Neural progenitor cell (in vitro differentiated cells): ENCODE data around the gene PYROXD2. TPM values are rescaled to one million over a fixed set of nuclear protein-coding genes. Genes with fewer than 3 reads are reported as not detected.
A peak's percentile ranks its signal among the peaks of the same experiment; 100 is the strongest.

Experiments used
- DNase-seq: peaks from one replicate; pipeline ENCODE4 v3.0.0-alpha.2; 2016; ENCODE audit warnings: low spot score
- H2AFZ ChIP-seq: fragments of 200-600 bp; sonication (generic); replicated peaks from 2 replicates; pipeline ENCODE4 v1.6.1; 2016; ENCODE audit warnings: antibody characterized with exemption
- H3F3A ChIP-seq: fragments of 200-600 bp; sonication (generic); 2 replicates; pipeline ENCODE4 v1.6.1; 2016; ENCODE audit warnings: antibody characterized with exemption, low read depth
- H3K27ac ChIP-seq: fragments of 200-600 bp; sonication (generic); 2 replicates; pipeline ENCODE4 v1.5.1; 2016; ENCODE audit warnings: mild to moderate bottlenecking
- H3K27me3 ChIP-seq: fragments of 200-600 bp; sonication (generic); 2 replicates; pipeline ENCODE4 v1.6.1; 2016; ENCODE audit warnings: mild to moderate bottlenecking, moderate library complexity
- H3K36me3 ChIP-seq: fragments of 200-600 bp; sonication (generic); 2 replicates; pipeline ENCODE4 v1.5.1; 2016
- H3K4me1 ChIP-seq: fragments of 200-600 bp; sonication (generic); 2 replicates; pipeline ENCODE4 v1.6.1; 2016; ENCODE audit warnings: mixed run types
- H3K4me2 ChIP-seq: fragments of 200-600 bp; sonication (generic); 2 replicates; pipeline ENCODE4 v1.6.1; 2016
- H3K4me3 ChIP-seq: fragments of 200-600 bp; sonication (generic); 2 replicates; pipeline ENCODE4 v1.5.1; 2016
- H3K79me2 ChIP-seq: fragments of 200-600 bp; sonication (generic); 2 replicates; pipeline ENCODE4 v1.6.1; 2016; ENCODE audit warnings: low read depth
- H3K9ac ChIP-seq: fragments of 200-600 bp; sonication (generic); 2 replicates; pipeline ENCODE4 v1.6.1; 2016
- H3K9me3 ChIP-seq: fragments of 200-600 bp; sonication (generic); 2 replicates; pipeline ENCODE4 v1.5.1; 2016; ENCODE audit warnings: low read depth
- H4K20me1 ChIP-seq: fragments of 200-600 bp; sonication (generic); 2 replicates; pipeline ENCODE4 v1.6.1; 2016; ENCODE audit warnings: low read depth
- H3K27ac Mint-ChIP-seq: 3 replicates; pipeline ENCODE4 v1.8.0; 2021; ENCODE audit warnings: mixed read lengths
- H3K27me3 Mint-ChIP-seq: 2 replicates; pipeline ENCODE4 v1.8.0; 2022; ENCODE audit warnings: low read depth, mild to moderate bottlenecking, inconsistent platforms, moderate library complexity, mixed read lengths; ENCODE audit not compliant: insufficient read depth
- H3K36me3 Mint-ChIP-seq: 3 replicates; pipeline ENCODE4 v1.8.0; 2021; ENCODE audit warnings: mixed read lengths
- H3K4me1 Mint-ChIP-seq: 3 replicates; pipeline ENCODE4 v1.8.0; 2021; ENCODE audit warnings: mixed read lengths
- H3K4me3 Mint-ChIP-seq: 3 replicates; pipeline ENCODE4 v1.8.0; 2021; ENCODE audit warnings: mild to moderate bottlenecking, moderate library complexity, mixed read lengths
- H3K9me3 Mint-ChIP-seq: 3 replicates; pipeline ENCODE4 v1.8.0; 2020; ENCODE audit warnings: mixed read lengths
- EZH2 ChIP-seq: fragments of 200-600 bp; sonication (generic); IDR thresholded peaks from 2 replicates; pipeline ENCODE4 v1.6.1; 2017; ENCODE audit warnings: antibody characterized with exemption, mild to moderate bottlenecking, moderate library complexity
- EZH2phosphoT487 ChIP-seq: fragments of 200-600 bp; sonication (generic); IDR thresholded peaks from 2 replicates; pipeline ENCODE4 v1.6.1; 2017; ENCODE audit warnings: antibody characterized with exemption
- total RNA-seq: library from RNA; depleted of rRNA; stranded (reverse); fragments of >200 nt; gene quantifications from 2 replicates; pipeline ENCODE4 v1.2.3, GENCODE V29; 2015; ENCODE audit warnings: low replicate concordance
- TF ChIP-seq, protein P1 (sequence below): fragments of 200-600 bp; sonication (generic); IDR thresholded peaks from 2 replicates; pipeline ENCODE4 v1.5.1; 2017; ENCODE audit warnings: antibody characterized with exemption, mild to moderate bottlenecking

Gene PYROXD2
- total RNA-seq, 1 donor from 2014 or later = 10.5 TPM

DNA sequence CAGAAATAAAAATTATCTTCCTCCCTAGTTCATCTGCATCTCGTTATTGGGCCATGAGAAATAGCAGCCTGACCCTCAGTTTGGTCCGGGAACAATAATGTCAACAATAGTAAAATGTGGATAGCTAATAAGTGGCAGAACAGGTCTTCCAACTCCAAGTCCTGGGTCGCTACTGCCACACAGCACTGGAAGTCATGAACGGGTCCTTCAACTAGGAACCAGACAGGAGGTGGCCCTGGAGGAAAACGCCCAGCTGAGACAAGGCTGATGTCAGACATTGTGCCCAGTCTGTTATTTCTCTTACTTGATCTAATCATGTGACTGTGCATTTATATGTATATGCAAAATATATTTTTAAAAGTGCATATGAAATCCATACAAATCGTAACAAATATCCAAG, 51.8 kb downstream of the PYROXD2 start:
- Mint-ChIP-seq H3K27me3 (peaks cover 4% of the 10 kb centered on the region), H3K4me3 (no peak overlapping the region), H3K27ac (no peak overlapping the region), H3K4me1 (peaks cover 19% of the 10 kb centered on the region), H3K9me3 (no peaks in the 10 kb centered on the region), H3K36me3 (no peaks in the 10 kb centered on the region)
- Histone ChIP-seq H3K36me3 (no peaks in the 10 kb centered on the region), H3F3A (no peaks in the 10 kb centered on the region), H2AFZ (no peak overlapping the region), H3K9me3 (no peaks in the 10 kb centered on the region), H3K27ac (no peak overlapping the region), H3K4me3 (no peak overlapping the region), H3K9ac (no peak overlapping the region), H3K27me3 (no peaks in the 10 kb centered on the region), H3K79me2 (no peaks in the 10 kb centered on the region), H3K4me2 (no peak overlapping the region), H3K4me1 (no peaks in the 10 kb centered on the region), H4K20me1 (no peaks in the 10 kb centered on the region)
- no peak for TF ChIP-seq EZH2
- no peak for TF ChIP-seq EZH2phosphoT487
- TF ChIP-seq, protein P1, sequence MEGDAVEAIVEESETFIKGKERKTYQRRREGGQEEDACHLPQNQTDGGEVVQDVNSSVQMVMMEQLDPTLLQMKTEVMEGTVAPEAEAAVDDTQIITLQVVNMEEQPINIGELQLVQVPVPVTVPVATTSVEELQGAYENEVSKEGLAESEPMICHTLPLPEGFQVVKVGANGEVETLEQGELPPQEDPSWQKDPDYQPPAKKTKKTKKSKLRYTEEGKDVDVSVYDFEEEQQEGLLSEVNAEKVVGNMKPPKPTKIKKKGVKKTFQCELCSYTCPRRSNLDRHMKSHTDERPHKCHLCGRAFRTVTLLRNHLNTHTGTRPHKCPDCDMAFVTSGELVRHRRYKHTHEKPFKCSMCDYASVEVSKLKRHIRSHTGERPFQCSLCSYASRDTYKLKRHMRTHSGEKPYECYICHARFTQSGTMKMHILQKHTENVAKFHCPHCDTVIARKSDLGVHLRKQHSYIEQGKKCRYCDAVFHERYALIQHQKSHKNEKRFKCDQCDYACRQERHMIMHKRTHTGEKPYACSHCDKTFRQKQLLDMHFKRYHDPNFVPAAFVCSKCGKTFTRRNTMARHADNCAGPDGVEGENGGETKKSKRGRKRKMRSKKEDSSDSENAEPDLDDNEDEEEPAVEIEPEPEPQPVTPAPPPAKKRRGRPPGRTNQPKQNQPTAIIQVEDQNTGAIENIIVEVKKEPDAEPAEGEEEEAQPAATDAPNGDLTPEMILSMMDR = no peak
- no peak for DNase-seq

GRCh38 chr10:98361131-98362025, 53.6 kb downstream of the PYROXD2 start:
- no peak overlapping the region for H3K4me3 Mint-ChIP-seq
- H3K36me3 Mint-ChIP-seq = no peaks in the 10 kb centered on the region
- Histone ChIP-seq H3K36me3 (no peaks in the 10 kb centered on the region), H3K27me3 (no peaks in the 10 kb centered on the region), H3F3A (no peaks in the 10 kb centered on the region), H3K79me2 (no peaks in the 10 kb centered on the region), H3K4me1 (no peaks in the 10 kb centered on the region), H4K20me1 (no peaks in the 10 kb centered on the region), H3K4me3 (no peak overlapping the region), H3K9me3 (no peaks in the 10 kb centered on the region), H3K9ac (no peak overlapping the region), H3K4me2 (no peak overlapping the region), H3K27ac (no peak overlapping the region), H2AFZ (peak overlapping the region; percentile 4)
- H3K27me3 Mint-ChIP-seq = peaks cover 6% of the 10 kb centered on the region
- peak; percentile 56 for DNase-seq
- H3K27ac Mint-ChIP-seq = peak overlapping the region; percentile 32
- TF ChIP-seq, protein P1 = no peak
- no peak for TF ChIP-seq EZH2
- no peak for TF ChIP-seq EZH2phosphoT487
- H3K4me1 Mint-ChIP-seq = peaks cover 20% of the 10 kb centered on the region
- no peaks in the 10 kb centered on the region for H3K9me3 Mint-ChIP-seq

DNA sequence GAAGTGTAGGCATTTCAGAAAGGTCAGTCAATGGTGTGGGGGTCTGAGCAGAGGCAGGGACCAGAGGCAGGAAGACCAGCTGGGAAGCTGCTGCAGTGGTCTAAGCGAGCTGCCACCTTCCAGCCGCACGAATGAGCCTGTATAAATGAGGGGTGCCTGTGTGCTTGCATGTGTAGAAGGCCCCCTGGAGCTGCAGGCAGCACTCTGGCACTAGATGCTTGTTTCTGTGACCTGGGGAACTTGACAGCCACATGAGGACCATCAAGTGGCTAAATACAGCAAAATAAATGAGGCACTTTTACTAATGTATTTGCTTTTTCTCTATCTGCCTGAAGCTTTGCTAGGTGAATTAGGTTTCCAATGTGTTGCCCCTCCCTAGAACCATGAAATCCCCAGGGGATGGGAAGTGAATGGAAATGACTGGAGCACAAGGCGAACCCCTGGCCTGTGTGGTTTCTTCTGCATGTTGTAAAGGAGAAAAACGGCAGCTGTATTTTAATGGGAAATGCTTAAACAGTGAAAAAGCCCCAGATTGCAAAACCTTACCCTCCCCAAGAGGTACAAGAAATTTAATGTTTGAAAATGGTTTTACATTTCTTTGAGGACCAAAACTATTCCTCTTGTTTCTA, 57.7 kb downstream of the PYROXD2 start:
- DNase-seq = no peak
- Histone ChIP-seq H3K4me3 (no peak overlapping the region), H3K4me1 (no peaks in the 10 kb centered on the region), H2AFZ (no peak overlapping the region), H3K36me3 (no peaks in the 10 kb centered on the region), H3K79me2 (no peaks in the 10 kb centered on the region), H4K20me1 (no peaks in the 10 kb centered on the region), H3K4me2 (no peak overlapping the region), H3K9ac (no peak overlapping the region), H3K9me3 (no peaks in the 10 kb centered on the region), H3K27ac (no peak overlapping the region), H3K27me3 (peaks cover 11% of the 10 kb centered on the region), H3F3A (no peaks in the 10 kb centered on the region)
- no peaks in the 10 kb centered on the region for H3K9me3 Mint-ChIP-seq
- no peak for TF ChIP-seq EZH2phosphoT487
- no peak for TF ChIP-seq EZH2
- TF ChIP-seq, protein P1 = no peak
- no peaks in the 10 kb centered on the region for H3K36me3 Mint-ChIP-seq
- H3K27ac Mint-ChIP-seq = no peak overlapping the region
- H3K27me3 Mint-ChIP-seq = peaks cover 4% of the 10 kb centered on the region
- peaks cover 21% of the 10 kb centered on the region for H3K4me1 Mint-ChIP-seq
- no peak overlapping the region for H3K4me3 Mint-ChIP-seq
